ENCODE measurements around the gene TCEA2. TPM values are rescaled to one million over a fixed set of nuclear protein-coding genes. Genes with fewer than 3 reads are reported as not detected.
A peak's percentile ranks its signal among the peaks of the same experiment; 100 is the strongest.

Gene TCEA2
- total RNA-seq, 6 experiments from 2014 or later, result 14.8 to 45.6 (median 28.6) TPM

- no peaks in the 10 kb centered on the region for H3K4me1 ChIP-seq
- 10% methylated on average over 2 of the region's 111 CpGs for WGBS (ENCODE audit: insufficient coverage, low coverage, low lambda C conversion rate, missing lambda C conversion rate)
- H3K9me3 ChIP-seq, result no peaks in the 10 kb centered on the region
- no peak for TF ChIP-seq POLR2A (IDR thresholded peaks at IDR 0.05)
- TF ChIP-seq CTCF (IDR thresholded peaks at IDR 0.05), result no peak
- H3K27me3 ChIP-seq, result no peaks in the 10 kb centered on the region
- intact Hi-C loops (cut with DNase I), result no loop called here
- peak within 1 kb of the TSS; percentile 17 to 41 (median 27) for H3K4me3 ChIP-seq
- H3K27ac ChIP-seq, result peak within 1 kb of the TSS in 1 of 3 donors; percentile 67
- DNase-seq (peak in 1 of 3 donors; percentile 67), ATAC-seq (peak; percentile 11 to 42 (median 19))
- no peaks in the 10 kb centered on the region for H3K36me3 ChIP-seq
These were observed 13.7 kb upstream of the TCEA2 start, which contains the start of gene SOX18 for GRCh38 chr20:64049060-64049877. TSS of gene SOX18 (minus strand) at chr20:64049639. CDS start at chr20:64049516, 123 bp downstream.

GRCh38 chr20:64049878-64050260 lies 13.1 kb upstream of the TCEA2 start:
- DNase-seq (no peak), ATAC-seq (peak in 2 of 4 donors; percentile 3 to 8)
- intact Hi-C loops (cut with DNase I), result no loop called here
- Histone ChIP-seq H3K27me3 (no peaks in the 10 kb centered on the region), H3K4me1 (no peaks in the 10 kb centered on the region), H3K27ac (peak overlapping the region in 1 of 3 donors; percentile 67), H3K4me3 (peak overlapping the region in 1 of 3 donors; percentile 2), H3K9me3 (no peaks in the 10 kb centered on the region), H3K36me3 (no peaks in the 10 kb centered on the region)
- 20% methylated on average over 2 of the region's 16 CpGs for WGBS (ENCODE audit: insufficient coverage, low coverage, low lambda C conversion rate, missing lambda C conversion rate)
- TF ChIP-seq CTCF (IDR thresholded peaks at IDR 0.05), result no peak
- no peak for TF ChIP-seq POLR2A (IDR thresholded peaks at IDR 0.05)

GRCh38 chr20:64050261-64051032 lies 12.6 kb upstream of the TCEA2 start:
- no peak for ATAC-seq
- TF ChIP-seq POLR2A (IDR thresholded peaks at IDR 0.05), result no peak
- no peak for TF ChIP-seq CTCF (IDR thresholded peaks at IDR 0.05)

GRCh38 chr20:64051033-64051452 lies 12.0 kb upstream of the TCEA2 start:
- Histone ChIP-seq H3K36me3 (no peaks in the 10 kb centered on the region), H3K4me3 (no peak overlapping the region), H3K27me3 (no peaks in the 10 kb centered on the region), H3K4me1 (no peaks in the 10 kb centered on the region), H3K9me3 (no peaks in the 10 kb centered on the region), H3K27ac (peak overlapping the region in 2 of 3 donors; percentile 4 to 67)
- TF ChIP-seq POLR2A (IDR thresholded peaks at IDR 0.05) (no peak), CTCF (IDR thresholded peaks at IDR 0.05) (no peak)
- WGBS (ENCODE audit: insufficient coverage, low coverage, low lambda C conversion rate, missing lambda C conversion rate), result no CpG with 5 or more reads among the region's 11 CpGs
- no peak for DNase-seq
- no peak for ATAC-seq
- intact Hi-C loops (cut with DNase I), result no loop called here

More at GRCh38 chr20:64050261-64051032, 12.6 kb upstream of the TCEA2 start:
- H3K27ac ChIP-seq, result peak overlapping the region in 2 of 3 donors; percentile 4 to 67
- H3K9me3 ChIP-seq, result no peaks in the 10 kb centered on the region
- H3K27me3 ChIP-seq, result no peaks in the 10 kb centered on the region
- no peaks in the 10 kb centered on the region for H3K4me1 ChIP-seq
- peak overlapping the region in 1 of 3 donors; percentile 2 for H3K4me3 ChIP-seq
- DNase-seq, result no peak
- intact Hi-C loops (cut with DNase I), result no loop called here
- H3K36me3 ChIP-seq, result no peaks in the 10 kb centered on the region
- WGBS (ENCODE audit: insufficient coverage, low coverage, low lambda C conversion rate, missing lambda C conversion rate), result 83% methylated on average over 1 of the region's 23 CpGs
